Prostate gland (tissue), 2 donors: ENCODE measurements around the gene TMEM44.

Source experiments
- POLR2A ChIP-seq: fragments of 450-650 bp; IDR thresholded peaks from one replicate; pipeline ENCODE4 v1.6.1; 2016; ENCODE audit warnings: antibody characterized with exemption, mild to moderate bottlenecking
- TF ChIP-seq, protein P1 (sequence below), 4 experiments: fragments of 200-600 bp in 2 of 4; fragments of 450-650 bp in 2 of 4; sonication (generic) in 2 of 4; IDR thresholded peaks; 1 replicate in 3 of 4; 2 replicates in 1 of 4; pipeline ENCODE4 v1.5.1; 2016 to 2019; ENCODE audit warnings: antibody characterized with exemption in 4 of 4, mild to moderate bottlenecking in 2 of 4, moderate library complexity in 2 of 4

GRCh38 chr3:194658477-194659242, 25.4 kb upstream of the TMEM44 start:
- TF ChIP-seq, protein P1, sequence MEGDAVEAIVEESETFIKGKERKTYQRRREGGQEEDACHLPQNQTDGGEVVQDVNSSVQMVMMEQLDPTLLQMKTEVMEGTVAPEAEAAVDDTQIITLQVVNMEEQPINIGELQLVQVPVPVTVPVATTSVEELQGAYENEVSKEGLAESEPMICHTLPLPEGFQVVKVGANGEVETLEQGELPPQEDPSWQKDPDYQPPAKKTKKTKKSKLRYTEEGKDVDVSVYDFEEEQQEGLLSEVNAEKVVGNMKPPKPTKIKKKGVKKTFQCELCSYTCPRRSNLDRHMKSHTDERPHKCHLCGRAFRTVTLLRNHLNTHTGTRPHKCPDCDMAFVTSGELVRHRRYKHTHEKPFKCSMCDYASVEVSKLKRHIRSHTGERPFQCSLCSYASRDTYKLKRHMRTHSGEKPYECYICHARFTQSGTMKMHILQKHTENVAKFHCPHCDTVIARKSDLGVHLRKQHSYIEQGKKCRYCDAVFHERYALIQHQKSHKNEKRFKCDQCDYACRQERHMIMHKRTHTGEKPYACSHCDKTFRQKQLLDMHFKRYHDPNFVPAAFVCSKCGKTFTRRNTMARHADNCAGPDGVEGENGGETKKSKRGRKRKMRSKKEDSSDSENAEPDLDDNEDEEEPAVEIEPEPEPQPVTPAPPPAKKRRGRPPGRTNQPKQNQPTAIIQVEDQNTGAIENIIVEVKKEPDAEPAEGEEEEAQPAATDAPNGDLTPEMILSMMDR (IDR thresholded peaks at IDR 0.05) = no peak
- no peak for TF ChIP-seq POLR2A
